Heart right ventricle (tissue), 16 donors: ENCODE results near the gene DSCAM. TPM values are rescaled to one million over a fixed set of nuclear protein-coding genes. Genes with fewer than 3 reads are reported as not detected.

ENCODE experiments used
- ATAC-seq, 8 donors: fragments of 200-7000 bp; cut with Tn5 transposase; one replicate each; pipeline ENCODE4 v1.9.1; 2020; ENCODE audit warnings: mild to moderate bottlenecking in 8 of 8, moderate library complexity in 8 of 8, moderate number of reproducible peaks in 1 of 8
- DNase-seq, 2 donors: peaks; one replicate each; pipeline ENCODE4 v3.0.0-alpha.2; 2020
- H3K27ac ChIP-seq, 10 donors: fragments of 200-600 bp; sonication (generic) in 2 of 10; one replicate each; pipeline versions ENCODE4 v1.5.0 to v1.8.0; 2020 to 2022; ENCODE audit warnings: mild to moderate bottlenecking in 3 of 10
- H3K27me3 ChIP-seq, 7 donors: fragments of 200-600 bp; one replicate each; pipeline ENCODE4 v1.8.0; 2021 to 2022; ENCODE audit warnings: mild to moderate bottlenecking in 2 of 7
- H3K36me3 ChIP-seq, 9 donors: fragments of 200-600 bp; sonication (generic) in 1 of 9; one replicate each; pipeline versions ENCODE4 v1.5.0 to v1.8.0; 2020 to 2022; ENCODE audit warnings: mild to moderate bottlenecking in 2 of 9
- H3K4me1 ChIP-seq, 9 donors: fragments of 200-600 bp; sonication (generic) in 1 of 9; one replicate each; pipeline versions ENCODE4 v1.5.0 to v1.8.0; 2020 to 2022; ENCODE audit warnings: mild to moderate bottlenecking in 4 of 9
- H3K4me3 ChIP-seq, 10 donors: fragments of 200-600 bp; sonication (generic) in 2 of 10; one replicate each; pipeline versions ENCODE4 v1.5.0 to v1.8.0; 2020 to 2022; ENCODE audit warnings: mild to moderate bottlenecking in 7 of 10, moderate library complexity in 2 of 10
- H3K9me3 ChIP-seq, 11 donors: fragments of 200-600 bp in 10 of 11; sonication (generic) in 2 of 11; one replicate each; pipeline versions ENCODE4 v1.5.0 to v1.8.0; 2013 to 2022; ENCODE audit warnings: mild to moderate bottlenecking in 2 of 11, control low read depth in 1 of 11, moderate library complexity in 1 of 11
- CTCF ChIP-seq, 9 donors: fragments of 200-600 bp; sonication (generic) in 2 of 9; IDR thresholded peaks; one replicate each; pipeline versions ENCODE4 v1.5.0 to v1.8.0; 2021 to 2022; ENCODE audit warnings: antibody characterized with exemption in 9 of 9, mild to moderate bottlenecking in 5 of 9, moderate library complexity in 1 of 9
- WGBS, 2 donors: extraction: QIAGEN DNeasy Blood & Tissue Kit; methylation state at CpG; one replicate each; pipeline ENCODE4 v1.1.7; 2013; ENCODE audit warnings: inconsistent platforms in 1 of 2; 5-methylcytosine and 5-hydroxymethylcytosine counted together
- intact Hi-C, 10 donors: fragments of 100-400 bp; cut with DNase I; formaldehyde crosslinking; loops; one replicate each; pipeline versions ENCODE4 v1.11.1 to v1.14.2; 2022
- polyA plus RNA-seq, 2 donors: library from polyadenylated mRNA; stranded (reverse); fragments of 200-250 nt; gene quantifications; one replicate each; pipeline ENCODE4 v1.2.3, GENCODE V29; 2013
- total RNA-seq, 10 donors: library from RNA; stranded (reverse); fragmentation: NEBNext Ultra II Directional in 3 of 10; extraction: Animal tissue kit (Norgen Biotek cat#: 25700) in 3 of 10; gene quantifications; one replicate each; pipeline versions ENCODE4 v1.2.1 to v1.2.4, GENCODE V29; 2021 to 2023
- donor health status: Arrhythmogenic right ventricular cardiomyopathy.
- donor health status: ischemic (EF 13 %, LVEDD 7.1; RV severe dilation, severe dysfunction).
- donor health status: healthy with polysubstance abuse.
- donor health status: DM: no; HTN: yes; CAD: no.
- donor health status: DM: no; HTN: no; CAD: no.
- donor health status: ischemic (EF 25% LVEDD 6.9; RV normal size, moderate dysfunction).
- donor health status: ischemic (EF 25% LVEDD 5.7; RV mildly dilated, moderate dysfunction).
- donor health status: healthy.
- donor health status: DM: yes; HTN: yes; CAD: no.
- donor health status: Ischemic cardiomyopathy.
- donor health status: ischemic (EF 35%, LVEDD 5.7; RV mildly dilated, moderate dysfunction).
- donor health status: nonischemic (EF 11% LVEDD 7.7; RV severe dilation, severe dysfunction).
- donor health status: DM: yes; HTN: yes; CAD: no.
- donor health status: PGD.
- donor health status: ischemic (EF 29% LVEDD 5.4; RV normal size, mild dysfunction).
- donor health status: nonischemic (EF 23%, LVEDD 6.1; RV moderate dilation, normal function).

The DSCAM gene
- total and polyA plus RNA-seq, 12 donors = 0.03 to 0.04 TPM; not detected in 10

GRCh38 chr21:40858517-40858916, 11.6 kb upstream of the DSCAM start:
- H3K9me3 ChIP-seq = peaks cover 0 to 13% (median 0%) of the 10 kb centered on the region in 11 donors
- intact Hi-C loops = no loop called here
- no peak overlapping the region for H3K4me3 ChIP-seq
- H3K27ac ChIP-seq = no peak overlapping the region
- ATAC-seq (no peak), DNase-seq (no peak)
- no peaks in the 10 kb centered on the region for H3K4me1 ChIP-seq
- peaks cover 0 to 10% (median 0%) of the 10 kb centered on the region in 7 donors for H3K27me3 ChIP-seq
- no peak for TF ChIP-seq CTCF (IDR thresholded peaks at IDR 0.05)
- no peaks in the 10 kb centered on the region for H3K36me3 ChIP-seq

- ATAC-seq = peak in 4 of 8 donors; percentile 41 to 52 (median 46)
- Histone ChIP-seq H3K4me3 (no peak overlapping the region), H3K36me3 (no peaks in the 10 kb centered on the region), H3K27me3 (peaks cover 0 to 30% (median 8%) of the 10 kb centered on the region in 7 donors), H3K9me3 (peaks cover 0 to 13% (median 0%) of the 10 kb centered on the region in 11 donors), H3K27ac (no peak overlapping the region), H3K4me1 (no peaks in the 10 kb centered on the region)
- whole genome bisulfite sequencing, 2 donors = 62 to 67% methylated on average over 24 of the region's 24 CpGs
- intact Hi-C loops = no loop called here
- TF ChIP-seq CTCF (IDR thresholded peaks at IDR 0.05) = no peak
- DNase-seq = no peak
These were observed 7.2 kb upstream of the DSCAM start for GRCh38 chr21:40853956-40854688.

GRCh38 chr21:40852563-40852962, 5.6 kb upstream of the DSCAM start:
- no peaks in the 10 kb centered on the region for H3K4me1 ChIP-seq
- DNase-seq = no peak

DNA sequence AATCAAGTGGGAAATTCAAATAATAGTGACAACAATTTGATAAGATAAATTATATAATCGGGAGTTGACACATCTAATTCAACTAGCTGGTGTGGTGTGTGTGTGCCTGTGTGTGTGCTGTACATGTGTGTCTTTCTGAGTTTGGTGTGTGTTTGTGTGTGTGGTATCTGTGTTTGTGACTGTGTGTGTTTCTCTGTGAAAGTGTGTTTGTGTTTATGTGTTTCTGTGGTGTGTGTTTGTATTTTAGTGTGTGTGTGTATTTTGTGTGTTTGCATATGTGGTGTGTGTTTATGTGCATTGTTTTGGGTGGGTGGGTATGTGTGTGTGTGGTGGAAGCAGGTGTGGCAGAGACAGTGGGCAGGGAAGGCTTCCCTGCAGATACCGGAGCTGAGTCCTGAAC, 4.8 kb upstream of the DSCAM start:
- no peak overlapping the region for H3K27ac ChIP-seq
- no peaks in the 10 kb centered on the region for H3K36me3 ChIP-seq
- DNase-seq = no peak
- H3K27me3 ChIP-seq = peaks cover 0 to 53% (median 32%) of the 10 kb centered on the region in 7 donors
- intact Hi-C loops = no loop called here
- H3K4me3 ChIP-seq = no peak overlapping the region
- WGBS, 2 donors = 78 to 81% methylated on average over 2 of the region's 2 CpGs
- H3K4me1 ChIP-seq = no peaks in the 10 kb centered on the region
- no peak for ATAC-seq
- TF ChIP-seq CTCF (IDR thresholded peaks at IDR 0.05) = no peak
- H3K9me3 ChIP-seq = peaks cover 0 to under 1% (median 0%) of the 10 kb centered on the region in 11 donors

More at GRCh38 chr21:40852563-40852962, 5.6 kb upstream of the DSCAM start:
- no peak for TF ChIP-seq CTCF (IDR thresholded peaks at IDR 0.05)
- whole genome bisulfite sequencing, 2 donors = 76 to 80% methylated on average over 5 of the region's 5 CpGs
- no peaks in the 10 kb centered on the region for H3K36me3 ChIP-seq
- H3K9me3 ChIP-seq = peaks cover 0 to 9% (median 0%) of the 10 kb centered on the region in 11 donors
- peaks cover 0 to 45% (median 23%) of the 10 kb centered on the region in 7 donors for H3K27me3 ChIP-seq
- H3K27ac ChIP-seq = no peak overlapping the region
- no peak for ATAC-seq
- intact Hi-C loops = no loop called here
- H3K4me3 ChIP-seq = no peak overlapping the region
